GM12892 (cell line): ENCODE measurements around the gene UBE2L5.

Experiments
- POLR2A ChIP-seq: IDR thresholded peaks from 2 replicates; pipeline ENCODE4 v1.6.1; 2011; ENCODE audit warnings: low read depth, low read length, control low read depth
- POLR2AphosphoS5 ChIP-seq: IDR thresholded peaks from 2 replicates; pipeline ENCODE4 v1.6.1; 2011; ENCODE audit warnings: low read depth, low read length, control low read depth
- TAF1 ChIP-seq: IDR thresholded peaks from 2 replicates; pipeline ENCODE4 v1.6.1; 2011; ENCODE audit warnings: low read depth, mild to moderate bottlenecking, control low read depth, low read length, borderline replicate concordance

GRCh38 chr13:30408319-30409101 lies 13.8 kb upstream of the UBE2L5 start:
- TF ChIP-seq POLR2AphosphoS5 (no peak), POLR2A (no peak), TAF1 (no peak)
